Esophagus squamous epithelium (tissue), 5 donors: ENCODE data around the gene DDO. TPM values are rescaled to one million over a fixed set of nuclear protein-coding genes. Genes with fewer than 3 reads are reported as not detected.
"Not testable (repeated sequence)": the region's sequence is repeated elsewhere in the genome, so short reads cannot be mapped to it uniquely, and the experiment has no call there.

Source experiments
- DNase-seq: peaks from one replicate; lab custom pipeline; 2025; lab: John Stamatoyannopoulos, UW
- H3K27ac ChIP-seq, 4 donors: fragments of 200-600 bp; sonication (generic); one replicate each; pipeline ENCODE4 v1.5.1; 2016 to 2019; ENCODE audit warnings: mild to moderate bottlenecking in 1 of 4
- H3K27me3 ChIP-seq, 4 donors: fragments of 200-600 bp; sonication (generic); 1 replicate in 3 of 4; 2 replicates in 1 of 4; pipeline versions ENCODE4 v1.5.1 to v1.6.0; 2017 to 2021; ENCODE audit warnings: antibody characterized with exemption in 1 of 4
- H3K36me3 ChIP-seq, 3 donors: fragments of 200-600 bp; sonication (generic); one replicate each; pipeline ENCODE4 v1.5.1; 2016 to 2019
- H3K4me1 ChIP-seq, 3 donors: fragments of 200-600 bp; sonication (generic); one replicate each; pipeline ENCODE4 v1.5.1; 2017 to 2019
- H3K4me3 ChIP-seq, 4 donors: fragments of 200-600 bp; sonication (generic); 1 replicate in 3 of 4; 2 replicates in 1 of 4; pipeline ENCODE4 v1.5.1; 2016 to 2019; ENCODE audit warnings: mild to moderate bottlenecking in 2 of 4, moderate library complexity in 1 of 4
- H3K9me3 ChIP-seq, 3 donors: fragments of 200-600 bp; sonication (generic); one replicate each; pipeline ENCODE4 v1.5.1; 2016 to 2019
- POLR2A ChIP-seq, 4 donors: fragments of 450-650 bp; IDR thresholded peaks; one replicate each; pipeline ENCODE4 v1.6.1; 2017; ENCODE audit warnings: antibody characterized with exemption in 4 of 4, mild to moderate bottlenecking in 4 of 4, moderate library complexity in 3 of 4
- WGBS, 2 donors: methylation state at CpG; one replicate each; pipeline ENCODE4 v1.1.5; 2018; 5-methylcytosine and 5-hydroxymethylcytosine counted together
- intact Hi-C: fragments of 100-400 bp; cut with DNase I; formaldehyde crosslinking; loops from one replicate; pipeline ENCODE4 v1.15.0; 2022
- total RNA-seq, 4 donors: library from RNA; depleted of rRNA; stranded (reverse); fragments of >200 nt; gene quantifications; one replicate each; pipeline ENCODE4 v1.1.0, GENCODE V29; 2016
- TF ChIP-seq, protein P1 (sequence below), 6 experiments: fragments of 450-650 bp in 4 of 6; fragments of 200-600 bp in 2 of 6; sonication (generic) in 2 of 6; IDR thresholded peaks; one replicate each; pipeline ENCODE4 v1.5.1; 2016 to 2019; ENCODE audit warnings: antibody characterized with exemption in 6 of 6, mild to moderate bottlenecking in 4 of 6, moderate library complexity in 4 of 6
- donor health status: DM: yes; HTN: yes; CAD: no.

DDO gene
- total RNA-seq, 4 donors from 2014 or later: 0.57 to 0.79 TPM; not detected in 2

DNA sequence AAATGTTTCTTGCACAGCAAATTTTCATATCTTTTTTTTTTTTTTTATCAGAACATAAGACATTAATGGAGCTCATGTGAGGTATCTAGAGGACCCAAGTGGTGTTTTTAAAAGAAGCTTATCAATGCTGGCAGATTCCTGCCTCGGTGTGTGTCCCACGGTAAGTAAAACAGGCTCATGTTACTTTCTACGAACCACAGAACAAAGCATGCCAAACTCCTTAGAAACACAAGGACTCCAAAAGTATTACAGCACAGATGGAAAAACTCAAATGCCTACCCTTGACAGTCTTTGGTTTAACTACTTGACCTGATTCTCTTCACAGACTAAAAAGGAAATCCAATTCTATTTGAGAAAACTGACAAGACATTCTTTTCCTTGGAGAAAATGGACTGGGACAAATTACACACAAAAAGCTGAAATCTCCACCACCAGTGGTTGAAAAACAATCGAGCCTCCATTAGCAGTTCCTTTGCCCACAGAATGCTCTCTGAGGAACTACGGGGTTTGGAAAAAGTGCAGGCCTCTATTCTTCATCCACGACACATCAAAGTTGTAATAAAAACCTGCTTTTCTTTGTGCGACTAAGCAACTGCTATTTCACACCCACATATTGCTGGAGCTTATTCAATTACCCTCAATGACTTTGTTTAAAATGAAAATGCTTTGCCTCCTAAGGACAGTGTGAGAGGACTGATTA, 62.7 kb downstream of the DDO start:
- intact Hi-C loops: no loop called here
- Histone ChIP-seq H3K4me3 (peak overlapping the region in 1 of 4 donors; percentile 2), H3K27ac (peak overlapping the region in 3 of 4 donors; percentile 32 to 63 (median 57)), H3K4me1 (peaks cover 0 to 33% (median 0%) of the 10 kb centered on the region in 3 donors), H3K9me3 (no peaks in the 10 kb centered on the region), H3K36me3 (no peaks in the 10 kb centered on the region), H3K27me3 (peaks cover 0 to 21% (median 0%) of the 10 kb centered on the region in 4 donors)
- WGBS, 2 donors: 39 to 53% methylated on average over 7 of the region's 7 CpGs
- no peak for DNase-seq
- no peak for TF ChIP-seq POLR2A (IDR thresholded peaks at IDR 0.05)
- TF ChIP-seq, protein P1, sequence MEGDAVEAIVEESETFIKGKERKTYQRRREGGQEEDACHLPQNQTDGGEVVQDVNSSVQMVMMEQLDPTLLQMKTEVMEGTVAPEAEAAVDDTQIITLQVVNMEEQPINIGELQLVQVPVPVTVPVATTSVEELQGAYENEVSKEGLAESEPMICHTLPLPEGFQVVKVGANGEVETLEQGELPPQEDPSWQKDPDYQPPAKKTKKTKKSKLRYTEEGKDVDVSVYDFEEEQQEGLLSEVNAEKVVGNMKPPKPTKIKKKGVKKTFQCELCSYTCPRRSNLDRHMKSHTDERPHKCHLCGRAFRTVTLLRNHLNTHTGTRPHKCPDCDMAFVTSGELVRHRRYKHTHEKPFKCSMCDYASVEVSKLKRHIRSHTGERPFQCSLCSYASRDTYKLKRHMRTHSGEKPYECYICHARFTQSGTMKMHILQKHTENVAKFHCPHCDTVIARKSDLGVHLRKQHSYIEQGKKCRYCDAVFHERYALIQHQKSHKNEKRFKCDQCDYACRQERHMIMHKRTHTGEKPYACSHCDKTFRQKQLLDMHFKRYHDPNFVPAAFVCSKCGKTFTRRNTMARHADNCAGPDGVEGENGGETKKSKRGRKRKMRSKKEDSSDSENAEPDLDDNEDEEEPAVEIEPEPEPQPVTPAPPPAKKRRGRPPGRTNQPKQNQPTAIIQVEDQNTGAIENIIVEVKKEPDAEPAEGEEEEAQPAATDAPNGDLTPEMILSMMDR (IDR thresholded peaks at IDR 0.05): no peak

DNA sequence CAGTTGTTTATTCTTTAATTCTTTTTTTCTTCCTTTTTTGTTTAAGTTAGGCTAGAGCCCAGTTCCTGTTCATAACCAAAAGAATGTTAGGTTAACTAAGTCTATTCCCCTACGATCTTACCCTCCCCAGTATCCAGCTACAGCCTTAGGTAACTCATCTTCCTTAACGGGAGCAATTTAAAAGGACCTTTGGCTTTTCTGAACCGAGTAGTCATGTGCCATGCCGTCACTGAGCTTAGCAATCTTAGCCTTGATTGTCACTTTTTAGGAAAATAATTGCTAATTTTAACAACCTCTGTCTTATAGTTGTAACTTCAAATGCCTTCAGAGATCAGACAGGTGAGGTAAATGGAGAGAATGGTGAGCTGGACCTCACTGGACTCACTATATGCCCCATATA, 63.4 kb downstream of the DDO start:
- Histone ChIP-seq H3K27ac (peak overlapping the region in 2 of 4 donors; percentile 1 to 63), H3K27me3 (peaks cover 0 to 14% (median 0%) of the 10 kb centered on the region in 4 donors), H3K4me3 (no peak overlapping the region), H3K9me3 (no peaks in the 10 kb centered on the region), H3K36me3 (no peaks in the 10 kb centered on the region), H3K4me1 (peaks cover 0 to 26% (median 0%) of the 10 kb centered on the region in 3 donors)
- 64 to 77% methylated on average over 4 of the region's 4 CpGs for WGBS, 2 donors
- no peak for DNase-seq
- intact Hi-C loops: no loop called here
- TF ChIP-seq, protein P1 (IDR thresholded peaks at IDR 0.05): no peak
- TF ChIP-seq POLR2A (IDR thresholded peaks at IDR 0.05): no peak

DNA sequence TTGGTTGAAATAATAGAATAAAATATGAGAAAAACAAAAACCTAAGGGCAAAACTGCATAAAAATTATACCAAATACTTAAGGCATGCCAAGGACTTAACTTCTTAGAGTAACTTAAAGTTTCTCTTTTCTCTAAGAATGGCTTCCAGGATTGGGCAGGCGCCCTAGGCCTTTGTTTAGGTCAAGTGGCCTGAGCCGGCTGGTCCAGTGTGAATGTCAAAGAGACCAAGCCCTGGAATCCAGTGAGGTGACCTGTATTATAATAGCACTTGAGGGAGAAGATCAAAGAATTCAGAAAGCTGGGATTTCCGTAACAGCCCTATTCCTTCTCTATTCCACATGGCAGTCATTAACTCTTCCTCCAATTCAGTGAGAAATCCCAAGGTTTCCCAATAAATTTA, 63.8 kb downstream of the DDO start:
- TF ChIP-seq, protein P1 (IDR thresholded peaks at IDR 0.05): no peak
- TF ChIP-seq POLR2A (IDR thresholded peaks at IDR 0.05): no peak
- WGBS, 2 donors: 81 to 85% methylated on average over 3 of the region's 3 CpGs
- intact Hi-C loops: no loop called here
- Histone ChIP-seq H3K4me1 (peaks cover 0 to 23% (median 0%) of the 10 kb centered on the region in 3 donors), H3K27me3 (peaks cover 0 to 10% (median 0%) of the 10 kb centered on the region in 4 donors), H3K4me3 (no peak overlapping the region), H3K9me3 (no peaks in the 10 kb centered on the region), H3K27ac (no peak overlapping the region), H3K36me3 (no peaks in the 10 kb centered on the region)
- no peak for DNase-seq

DNA sequence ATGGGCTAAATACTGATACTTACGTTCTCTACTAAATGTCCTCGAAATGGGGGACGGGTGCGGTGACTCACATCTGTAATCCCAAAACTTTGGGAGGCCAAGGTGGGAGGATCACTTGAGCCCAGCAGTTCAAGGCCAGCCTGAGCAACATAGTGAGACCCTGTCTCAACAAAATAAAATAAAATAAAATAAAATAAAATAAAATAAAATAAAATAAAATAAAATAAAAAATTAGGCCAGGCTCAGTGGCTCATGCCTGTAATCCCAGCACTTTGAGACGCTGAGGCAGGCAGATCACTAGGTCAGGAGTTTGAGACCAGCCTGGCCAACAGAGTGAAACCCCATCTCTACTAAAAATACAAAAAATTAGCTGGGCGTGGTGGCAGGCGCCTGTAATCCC, 64.8 kb downstream of the DDO start:
- H3K9me3 ChIP-seq, H3K36me3 ChIP-seq, H3K27me3 ChIP-seq, intact Hi-C loops, H3K4me3 ChIP-seq, DNase-seq, H3K27ac ChIP-seq: not testable (repeated sequence)
- 87 to 97% methylated on average over 7 of the region's 7 CpGs for WGBS, 2 donors
- peaks cover 0 to 23% (median 0%) of the 10 kb centered on the region in 3 donors for H3K4me1 ChIP-seq

DNA sequence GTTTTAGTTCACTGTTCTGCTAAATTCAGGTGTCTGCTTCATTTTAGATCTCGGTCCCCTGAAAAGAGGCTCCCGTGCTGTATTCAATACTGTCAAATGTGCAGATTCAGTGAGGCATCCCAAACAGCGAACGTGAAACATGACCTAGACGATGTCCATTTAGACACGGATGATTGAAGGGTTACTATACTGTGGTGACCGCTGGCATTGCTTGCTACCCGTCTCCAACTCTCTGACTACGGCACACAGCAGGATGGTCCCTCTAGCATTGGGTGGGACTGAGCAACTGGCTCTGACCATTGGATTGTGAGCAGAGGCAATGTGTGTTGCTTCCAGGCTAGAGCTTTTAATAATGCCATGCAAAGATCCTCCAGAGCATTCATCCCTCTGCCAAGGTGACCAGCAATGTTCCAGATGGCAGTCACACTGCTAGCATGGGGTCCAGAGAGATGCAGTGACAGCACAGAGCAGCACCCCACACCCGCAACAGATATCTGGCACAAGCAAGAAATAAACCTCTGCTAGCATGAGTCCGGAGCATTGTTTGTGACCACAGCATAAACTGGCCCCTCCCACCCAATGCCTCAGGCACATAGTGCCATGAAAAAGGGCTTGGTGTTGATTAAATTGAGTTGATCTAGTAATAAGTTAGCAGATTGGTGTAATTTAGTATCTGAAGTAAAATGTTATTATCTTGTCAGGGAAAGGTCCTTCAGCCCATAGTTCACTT, 66.2 kb downstream of the DDO start:
- Histone ChIP-seq H3K4me3 (no peak overlapping the region), H3K36me3 (no peaks in the 10 kb centered on the region), H3K27me3 (no peaks in the 10 kb centered on the region), H3K4me1 (peaks cover 0 to 17% (median 0%) of the 10 kb centered on the region in 3 donors), H3K9me3 (no peaks in the 10 kb centered on the region), H3K27ac (no peak overlapping the region)
- 81 to 85% methylated on average over 8 to 11 of the region's 11 CpGs for WGBS, 2 donors
- no peak for DNase-seq
- TF ChIP-seq POLR2A (IDR thresholded peaks at IDR 0.05): no peak
- TF ChIP-seq, protein P1 (IDR thresholded peaks at IDR 0.05): no peak
- intact Hi-C loops: no loop called here
